ENCODE data around the gene GCDH.

Gene GCDH

GRCh38 chr19:12930002-12930645 is 39.2 kb downstream of the GCDH start:
- Histone ChIP-seq H3K4me1 (ENCODE audit: low read length) (peaks cover 18% of the 10 kb centered on the region), H3K9ac (ENCODE audit: low read length) (no peak overlapping the region), H3K9me3 (ENCODE audit: insufficient read depth, low read length) (no peaks in the 10 kb centered on the region), H3K4me2 (ENCODE audit: low read length) (no peak overlapping the region), H3K79me2 (ENCODE audit: low read length) (peaks cover 47% of the 10 kb centered on the region), H3K4me3 (ENCODE audit: low read length) (no peak overlapping the region), H3K27ac (ENCODE audit: low read length) (no peak overlapping the region), H3K36me3 (replicated peaks; ENCODE audit: low read depth, low read length) (peaks cover 44% of the 10 kb centered on the region), H3K27me3 (ENCODE audit: low read depth, low read length) (no peaks in the 10 kb centered on the region), H2AFZ (ENCODE audit: low read depth, low read length) (no peak overlapping the region), H4K20me1 (ENCODE audit: insufficient read depth, low read length) (peaks cover 12% of the 10 kb centered on the region; the same call in 1 of the 2 replicates)
- TF ChIP-seq EZH2phosphoT487 (IDR thresholded peaks at IDR 0.05; ENCODE audit: low read depth) = no peak
- TF ChIP-seq CTCF (IDR thresholded peaks at IDR 0.05; ENCODE audit: low read depth, low read length) = peak; percentile 16; the same call in 1 of the 2 replicates

- peak overlapping the region; percentile 83 for H3K4me2 ChIP-seq (ENCODE audit: low read length)
- peak overlapping the region; percentile 53 for H3K27ac ChIP-seq (ENCODE audit: low read length)
- H3K4me1 ChIP-seq (ENCODE audit: low read length) = peaks cover 34% of the 10 kb centered on the region
- H3K9me3 ChIP-seq (ENCODE audit: insufficient read depth, low read length) = no peaks in the 10 kb centered on the region
- peak overlapping the region; percentile 84 for H3K4me3 ChIP-seq (ENCODE audit: low read length)
- peaks cover 44% of the 10 kb centered on the region for H3K79me2 ChIP-seq (ENCODE audit: low read length)
- no peak overlapping the region for H2AFZ ChIP-seq (ENCODE audit: low read depth, low read length)
- TF ChIP-seq EZH2phosphoT487 (IDR thresholded peaks at IDR 0.05; ENCODE audit: low read depth) (no peak), CTCF (IDR thresholded peaks at IDR 0.05; ENCODE audit: low read depth, low read length) (no peak)
- H3K27me3 ChIP-seq (ENCODE audit: low read depth, low read length) = no peaks in the 10 kb centered on the region
- peaks cover 12% of the 10 kb centered on the region; the same call in 1 of the 2 replicates for H4K20me1 ChIP-seq (ENCODE audit: insufficient read depth, low read length)
- peaks cover 34% of the 10 kb centered on the region for H3K36me3 ChIP-seq (replicated peaks; ENCODE audit: low read depth, low read length)
- H3K9ac ChIP-seq (ENCODE audit: low read length) = peak overlapping the region; percentile 85
Observed at GRCh38 chr19:12932392-12933286, 41.7 kb downstream of the GCDH start.

- Histone ChIP-seq H3K27me3 (ENCODE audit: low read depth, low read length) (no peaks in the 10 kb centered on the region), H3K4me1 (ENCODE audit: low read length) (peaks cover 37% of the 10 kb centered on the region), H3K36me3 (replicated peaks; ENCODE audit: low read depth, low read length) (peaks cover 27% of the 10 kb centered on the region), H2AFZ (ENCODE audit: low read depth, low read length) (peak within 1 kb of the TSS; percentile 80), H3K4me2 (ENCODE audit: low read length) (peak within 1 kb of the TSS; percentile 83), H3K9me3 (ENCODE audit: insufficient read depth, low read length) (no peaks in the 10 kb centered on the region), H4K20me1 (ENCODE audit: insufficient read depth, low read length) (peaks cover 12% of the 10 kb centered on the region; the same call in 1 of the 2 replicates), H3K27ac (ENCODE audit: low read length) (peak within 1 kb of the TSS; percentile 53), H3K4me3 (ENCODE audit: low read length) (peak within 1 kb of the TSS; percentile 84), H3K9ac (ENCODE audit: low read length) (peak within 1 kb of the TSS; percentile 85), H3K79me2 (ENCODE audit: low read length) (peaks cover 46% of the 10 kb centered on the region)
- TF ChIP-seq EZH2phosphoT487 (IDR thresholded peaks at IDR 0.05; ENCODE audit: low read depth) (no peak), CTCF (IDR thresholded peaks at IDR 0.05; ENCODE audit: low read depth, low read length) (no peak)
Observed at GRCh38 chr19:12933287-12934072, 42.5 kb downstream of the GCDH start, which contains the start of gene FARSA. TSS of gene FARSA (minus strand) at chr19:12933711. CDS start at chr19:12933696, 15 bp downstream.

All from OCI-LY3 (cell line).